GM21381 (cell line): ENCODE results near the gene HIC1.

Source experiments
- ATAC-seq: cut with Tn5 transposase; IDR thresholded peaks from one replicate; pipeline ENCODE4 v1.9.1; 2021; ENCODE audit warnings: mild to moderate bottlenecking, moderate library complexity; ENCODE audit not compliant: unreplicated experiment

The HIC1 gene

GRCh38 chr17:2075336-2076086, 20.6 kb downstream of the HIC1 start:
- ATAC-seq: no peak

- no peak for ATAC-seq
Measured at GRCh38 chr17:2076087-2076984, 21.4 kb downstream of the HIC1 start.

GRCh38 chr17:2077040-2077439, 22.1 kb downstream of the HIC1 start:
- no peak for ATAC-seq

- no peak for ATAC-seq
Measured at GRCh38 chr17:2081564-2081963, 26.7 kb downstream of the HIC1 start.

- ATAC-seq: no peak
Measured at GRCh38 chr17:2082003-2082781, 27.3 kb downstream of the HIC1 start.

- no peak for ATAC-seq
Measured at GRCh38 chr17:2083613-2084035, 28.7 kb downstream of the HIC1 start.

- no peak for ATAC-seq
Measured at GRCh38 chr17:2084036-2084765, 29.3 kb downstream of the HIC1 start.

GRCh38 chr17:2084766-2085647, 30.1 kb downstream of the HIC1 start:
- ATAC-seq: no peak

- ATAC-seq: no peak
Measured at GRCh38 chr17:2085648-2085949, 30.7 kb downstream of the HIC1 start.

GRCh38 chr17:2086306-2086705, 31.4 kb downstream of the HIC1 start:
- no peak for ATAC-seq

GRCh38 chr17:2087597-2088211, 32.8 kb downstream of the HIC1 start:
- peak; percentile 34 for ATAC-seq

GRCh38 chr17:2089021-2089422, 34.1 kb downstream of the HIC1 start:
- ATAC-seq: peak; percentile 18

- ATAC-seq: no peak
Measured at GRCh38 chr17:2090210-2090641, 35.3 kb downstream of the HIC1 start.

GRCh38 chr17:2090804-2091534, 36.1 kb downstream of the HIC1 start:
- no peak for ATAC-seq

- ATAC-seq: no peak
Measured at GRCh38 chr17:2092253-2092652, 37.4 kb downstream of the HIC1 start.

GRCh38 chr17:2093349-2093748, 38.4 kb downstream of the HIC1 start:
- ATAC-seq: no peak

- no peak for ATAC-seq
Measured at GRCh38 chr17:2094891-2095535, 40.1 kb downstream of the HIC1 start.

GRCh38 chr17:2095536-2095910, 40.6 kb downstream of the HIC1 start:
- no peak for ATAC-seq
